Chondrocyte (in vitro differentiated cells): ENCODE measurements around the gene SND1. TPM values are rescaled to one million over a fixed set of nuclear protein-coding genes. Genes with fewer than 3 reads are reported as not detected.

Source experiments
- DNase-seq: peaks from one replicate; pipeline ENCODE4 v3.0.0; 2021; ENCODE audit warnings: mixed read lengths, low spot score
- H3K27ac Mint-ChIP-seq: one replicate; pipeline ENCODE4 v1.8.0; 2021; ENCODE audit warnings: mild to moderate bottlenecking, moderate library complexity, mixed read lengths; ENCODE audit not compliant: unreplicated experiment
- H3K27me3 Mint-ChIP-seq: 2 replicates; pipeline ENCODE4 v1.8.0; 2021; ENCODE audit warnings: low read depth, mixed read lengths
- H3K36me3 Mint-ChIP-seq: 2 replicates; pipeline ENCODE4 v1.8.0; 2021; ENCODE audit warnings: low read depth, mixed read lengths
- H3K4me1 Mint-ChIP-seq: 2 replicates; pipeline ENCODE4 v1.8.0; 2021; ENCODE audit warnings: low read depth, mild to moderate bottlenecking, mixed read lengths
- H3K4me3 Mint-ChIP-seq: one replicate; pipeline ENCODE4 v1.8.0; 2021; ENCODE audit warnings: mild to moderate bottlenecking, moderate library complexity, mixed read lengths; ENCODE audit not compliant: unreplicated experiment
- H3K9me3 Mint-ChIP-seq: 2 replicates; pipeline ENCODE4 v1.8.0; 2021; ENCODE audit warnings: low read depth, mixed read lengths
- CTCF ChIP-seq: fragments of 200-600 bp; sonication (generic); IDR thresholded peaks from 2 replicates; pipeline ENCODE4 v1.5.0; 2021; ENCODE audit warnings: antibody characterized with exemption, mild to moderate bottlenecking, moderate library complexity
- total RNA-seq: library from RNA; stranded (reverse); gene quantifications from 3 replicates; pipeline ENCODE4 v1.2.1, GENCODE V29; 2021

Gene SND1
- total RNA-seq, 1 donor from 2014 or later: 229 TPM

- Mint-ChIP-seq H3K4me3 (no peak overlapping the region), H3K36me3 (peaks cover 4% of the 10 kb centered on the region), H3K9me3 (no peaks in the 10 kb centered on the region), H3K27me3 (no peaks in the 10 kb centered on the region), H3K27ac (peak overlapping the region; percentile 65), H3K4me1 (peaks cover 31% of the 10 kb centered on the region)
- TF ChIP-seq CTCF: no peak
- DNase-seq: no peak
These were observed 186.9 kb downstream of the SND1 start for GRCh38 chr7:127838816-127839415.

GRCh38 chr7:127840226-127840951 is 188.4 kb downstream of the SND1 start:
- Mint-ChIP-seq H3K27ac (no peak overlapping the region), H3K4me1 (peaks cover 38% of the 10 kb centered on the region), H3K9me3 (no peaks in the 10 kb centered on the region), H3K36me3 (peaks cover 10% of the 10 kb centered on the region), H3K27me3 (no peaks in the 10 kb centered on the region), H3K4me3 (no peak overlapping the region)
- DNase-seq: no peak
- no peak for TF ChIP-seq CTCF

GRCh38 chr7:127844165-127844564 is 192.2 kb downstream of the SND1 start:
- Mint-ChIP-seq H3K9me3 (no peaks in the 10 kb centered on the region), H3K4me1 (peaks cover 48% of the 10 kb centered on the region), H3K4me3 (no peak overlapping the region), H3K27ac (no peak overlapping the region), H3K36me3 (peaks cover 9% of the 10 kb centered on the region), H3K27me3 (no peaks in the 10 kb centered on the region)
- TF ChIP-seq CTCF: no peak
- DNase-seq: no peak

- Mint-ChIP-seq H3K4me1 (peaks cover 46% of the 10 kb centered on the region), H3K36me3 (peaks cover 15% of the 10 kb centered on the region), H3K27me3 (no peaks in the 10 kb centered on the region), H3K27ac (peak overlapping the region; percentile 61), H3K4me3 (no peak overlapping the region), H3K9me3 (no peaks in the 10 kb centered on the region)
- TF ChIP-seq CTCF: no peak
- no peak for DNase-seq
These were observed 192.8 kb downstream of the SND1 start for GRCh38 chr7:127844707-127845331.

- peaks cover 42% of the 10 kb centered on the region for H3K4me1 Mint-ChIP-seq
- H3K36me3 Mint-ChIP-seq: peaks cover 15% of the 10 kb centered on the region
- peak overlapping the region; percentile 41 for H3K27ac Mint-ChIP-seq
- H3K4me3 Mint-ChIP-seq: no peak overlapping the region
- no peak for DNase-seq
- no peaks in the 10 kb centered on the region for H3K27me3 Mint-ChIP-seq
- no peaks in the 10 kb centered on the region for H3K9me3 Mint-ChIP-seq
- TF ChIP-seq CTCF: no peak
These were observed 193.7 kb downstream of the SND1 start for GRCh38 chr7:127845522-127846214.
